ENCODE results near the gene PRCD. TPM values are rescaled to one million over a fixed set of nuclear protein-coding genes. Genes with fewer than 3 reads are reported as not detected.

PRCD gene
- total RNA-seq, 2 donors from 2014 or later: 1.9 to 2.4 TPM

GRCh38 chr17:76527430-76528111 lies 12.3 kb upstream of the PRCD start:
- H3K27ac ChIP-seq: peak overlapping the region; percentile 57 to 86
- H3K36me3 ChIP-seq: no peaks in the 10 kb centered on the region
- H3K4me1 ChIP-seq (ENCODE audit: control insufficient read depth in 1 of 2, low read depth in 2 of 2): peaks cover 35 to 40% of the 10 kb centered on the region in 2 donors
- no peak for TF ChIP-seq CTCF (IDR thresholded peaks at IDR 0.05)
- H3K27me3 ChIP-seq (replicated peaks; ENCODE audit: insufficient read depth): no peaks in the 10 kb centered on the region
- DNase-seq (ENCODE audit: low spot score) (peak; percentile 38), ATAC-seq (ENCODE audit: insufficient number of reproducible peaks, low FRiP score, low read depth) (peak; percentile 17)
- no peaks in the 10 kb centered on the region for H3K9me3 ChIP-seq
- peak overlapping the region; percentile 59 for H3K4me3 ChIP-seq

- H3K9me3 ChIP-seq: no peaks in the 10 kb centered on the region
- no peaks in the 10 kb centered on the region for H3K27me3 ChIP-seq (replicated peaks; ENCODE audit: insufficient read depth)
- peak overlapping the region; percentile 86 to 92 for H3K27ac ChIP-seq
- ATAC-seq (ENCODE audit: insufficient number of reproducible peaks, low FRiP score, low read depth) (no peak), DNase-seq (ENCODE audit: low spot score) (no peak)
- H3K4me1 ChIP-seq (ENCODE audit: control insufficient read depth in 1 of 2, low read depth in 2 of 2): peaks cover 35 to 40% of the 10 kb centered on the region in 2 donors
- no peaks in the 10 kb centered on the region for H3K36me3 ChIP-seq
- TF ChIP-seq CTCF (IDR thresholded peaks at IDR 0.05): no peak
- H3K4me3 ChIP-seq: peak overlapping the region; percentile 59
These were observed 11.7 kb upstream of the PRCD start for GRCh38 chr17:76528156-76528527.

- peak overlapping the region; percentile 86 to 92 for H3K27ac ChIP-seq
- H3K4me3 ChIP-seq: peak overlapping the region; percentile 59
- DNase-seq (ENCODE audit: low spot score) (no peak), ATAC-seq (ENCODE audit: insufficient number of reproducible peaks, low FRiP score, low read depth) (no peak)
- no peaks in the 10 kb centered on the region for H3K9me3 ChIP-seq
- peaks cover 35 to 40% of the 10 kb centered on the region in 2 donors for H3K4me1 ChIP-seq (ENCODE audit: control insufficient read depth in 1 of 2, low read depth in 2 of 2)
- no peak for TF ChIP-seq CTCF (IDR thresholded peaks at IDR 0.05)
- no peaks in the 10 kb centered on the region for H3K36me3 ChIP-seq
- H3K27me3 ChIP-seq (replicated peaks; ENCODE audit: insufficient read depth): no peaks in the 10 kb centered on the region
These were observed 11.2 kb upstream of the PRCD start for GRCh38 chr17:76528528-76529223.

GRCh38 chr17:76529224-76530094 lies 10.4 kb upstream of the PRCD start:
- ATAC-seq (ENCODE audit: insufficient number of reproducible peaks, low FRiP score, low read depth): peak; percentile 25
- TF ChIP-seq CTCF (IDR thresholded peaks at IDR 0.05): no peak
- peak overlapping the region; percentile 86 to 92 for H3K27ac ChIP-seq
- peak overlapping the region; percentile 59 for H3K4me3 ChIP-seq
- no peaks in the 10 kb centered on the region for H3K36me3 ChIP-seq
- H3K4me1 ChIP-seq (ENCODE audit: control insufficient read depth in 1 of 2, low read depth in 2 of 2): peaks cover 35 to 40% of the 10 kb centered on the region in 2 donors
- no peaks in the 10 kb centered on the region for H3K27me3 ChIP-seq (replicated peaks; ENCODE audit: insufficient read depth)
- peak; percentile 46 for DNase-seq (ENCODE audit: low spot score)
- H3K9me3 ChIP-seq: no peaks in the 10 kb centered on the region
